PC-3 (cell line): ENCODE measurements around the gene STK39.

Experiments used
- CTCF ChIP-seq: fragments of 300-600 bp; sonication (generic); conservative IDR thresholded peaks from 2 replicates; pipeline ENCODE4 v1.5.1; 2017; ENCODE audit warnings: antibody characterized with exemption, low read depth, mild to moderate bottlenecking, low read length
- EZH2 ChIP-seq: fragments of 300-600 bp; sonication (generic); IDR thresholded peaks from one replicate; pipeline ENCODE4 v1.6.1; 2017; ENCODE audit warnings: antibody characterized with exemption, mild to moderate bottlenecking, low read length; ENCODE audit not compliant: unreplicated experiment
- EZH2phosphoT487 ChIP-seq: fragments of 300-600 bp; sonication (generic); IDR thresholded peaks from 2 replicates; pipeline ENCODE4 v1.6.1; 2018; ENCODE audit warnings: mild to moderate bottlenecking, antibody characterized with exemption, low read length, borderline replicate concordance

- TF ChIP-seq CTCF (no peak), EZH2phosphoT487 (no peak), EZH2 (no peak)
Measured at GRCh38 chr2:168196764-168197180, 50.6 kb downstream of the STK39 start.
